Esophagus muscularis mucosa (tissue), 4 donors: Measurements from ENCODE around the gene GOT1.

Experiments used
- CTCF ChIP-seq, 3 experiments: fragments of 200-600 bp in 2 of 3; fragments of 450-650 bp in 1 of 3; sonication (generic) in 2 of 3; IDR thresholded peaks; one replicate each; pipeline ENCODE4 v1.5.1; 2017 to 2019; ENCODE audit warnings: antibody characterized with exemption in 3 of 3, mild to moderate bottlenecking in 2 of 3, moderate library complexity in 1 of 3
- EP300 ChIP-seq: sonication (generic); formaldehyde crosslinking; IDR thresholded peaks from one replicate; pipeline ENCODE4 v1.6.1; 2017; ENCODE audit warnings: antibody characterized with exemption
- POLR2A ChIP-seq: fragments of 450-650 bp; IDR thresholded peaks from one replicate; pipeline ENCODE4 v1.6.1; 2017; ENCODE audit warnings: antibody characterized with exemption, moderate library complexity, mild to moderate bottlenecking, low read depth

DNA sequence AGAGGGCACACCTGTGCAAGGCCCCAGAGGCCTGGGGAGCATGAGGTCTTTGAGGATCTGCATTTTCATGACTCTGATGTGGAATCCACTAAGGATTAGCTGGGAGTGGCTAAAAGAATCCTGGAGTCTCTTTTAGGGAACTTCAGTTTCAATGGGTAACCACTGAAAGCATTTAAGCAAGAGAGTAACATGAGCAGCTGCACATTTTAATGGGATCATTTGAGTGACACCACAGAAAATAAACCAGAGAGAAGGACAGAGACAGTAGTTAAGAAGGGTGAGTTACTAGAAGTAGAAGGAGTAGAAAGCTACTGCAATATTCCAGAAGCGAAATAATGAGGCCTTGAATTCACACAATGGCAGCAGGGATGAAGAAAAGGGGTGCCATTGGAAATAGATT, 5.2 kb downstream of the GOT1 start:
- TF ChIP-seq CTCF (IDR thresholded peaks at IDR 0.05) (no peak), EP300 (no peak), POLR2A (no peak)
